ENCODE measurements around the gene CDH20. TPM values are rescaled to one million over a fixed set of nuclear protein-coding genes. Genes with fewer than 3 reads are reported as not detected.

Gene CDH20
- total and polyA plus RNA-seq, 2 donors from 2014 or later, result 0.16 to 0.30 TPM

DNA sequence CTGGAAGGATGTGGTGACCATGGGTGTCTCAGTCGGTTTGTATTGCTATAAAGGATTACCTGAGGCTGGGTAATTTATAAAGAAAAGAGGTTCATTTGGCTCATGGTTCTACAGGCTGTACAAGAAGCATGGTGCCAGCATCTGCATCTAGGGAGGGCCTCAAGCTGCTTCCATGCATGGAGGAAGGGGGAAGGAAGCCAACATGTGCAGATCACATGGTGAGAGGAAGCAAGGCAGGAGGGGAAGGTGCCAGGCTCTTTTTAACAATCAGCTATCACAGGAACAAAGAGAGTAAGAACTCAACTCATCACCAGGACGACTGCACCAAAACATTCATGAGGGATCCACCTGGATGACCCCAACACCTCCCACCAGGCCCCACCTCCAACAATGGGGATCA lies 209.4 kb downstream of the CDH20 start:
- intact Hi-C loops (cut with DNase I), result no loop called here
- no peak overlapping the region for H3K4me3 ChIP-seq (ENCODE audit: low read length in 3 of 3)
- H3K9ac ChIP-seq (ENCODE audit: low read length in 3 of 3), result no peak overlapping the region
- no peaks in the 10 kb centered on the region for H3K27me3 ChIP-seq (ENCODE audit: control insufficient read depth, insufficient read depth, low read length)
- DNase-seq (no peak), FAIRE-seq (no peak)
- H3K9me3 ChIP-seq (ENCODE audit: control insufficient read depth in 2 of 3, insufficient read depth in 1 of 3, low read length in 3 of 3), result no peaks in the 10 kb centered on the region
- H3K36me3 ChIP-seq (ENCODE audit: control insufficient read depth in 2 of 3, insufficient read depth in 3 of 3, low read length in 3 of 3), result no peaks in the 10 kb centered on the region
- peaks cover 0 to 6% (median 2%) of the 10 kb centered on the region in 3 donors for H3K4me1 ChIP-seq (ENCODE audit: control insufficient read depth in 2 of 3, insufficient read depth in 2 of 3, low read depth in 1 of 3, low read length in 3 of 3)
- no peak overlapping the region for H3K27ac ChIP-seq (ENCODE audit: low read depth in 2 of 2, low read length in 2 of 2)
- TF ChIP-seq, protein P1, sequence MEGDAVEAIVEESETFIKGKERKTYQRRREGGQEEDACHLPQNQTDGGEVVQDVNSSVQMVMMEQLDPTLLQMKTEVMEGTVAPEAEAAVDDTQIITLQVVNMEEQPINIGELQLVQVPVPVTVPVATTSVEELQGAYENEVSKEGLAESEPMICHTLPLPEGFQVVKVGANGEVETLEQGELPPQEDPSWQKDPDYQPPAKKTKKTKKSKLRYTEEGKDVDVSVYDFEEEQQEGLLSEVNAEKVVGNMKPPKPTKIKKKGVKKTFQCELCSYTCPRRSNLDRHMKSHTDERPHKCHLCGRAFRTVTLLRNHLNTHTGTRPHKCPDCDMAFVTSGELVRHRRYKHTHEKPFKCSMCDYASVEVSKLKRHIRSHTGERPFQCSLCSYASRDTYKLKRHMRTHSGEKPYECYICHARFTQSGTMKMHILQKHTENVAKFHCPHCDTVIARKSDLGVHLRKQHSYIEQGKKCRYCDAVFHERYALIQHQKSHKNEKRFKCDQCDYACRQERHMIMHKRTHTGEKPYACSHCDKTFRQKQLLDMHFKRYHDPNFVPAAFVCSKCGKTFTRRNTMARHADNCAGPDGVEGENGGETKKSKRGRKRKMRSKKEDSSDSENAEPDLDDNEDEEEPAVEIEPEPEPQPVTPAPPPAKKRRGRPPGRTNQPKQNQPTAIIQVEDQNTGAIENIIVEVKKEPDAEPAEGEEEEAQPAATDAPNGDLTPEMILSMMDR (IDR thresholded peaks at IDR 0.05; ENCODE audit: borderline replicate concordance, extremely low read depth, insufficient read depth), result no peak

GRCh38 chr18:61543518-61543917 lies 210.3 kb downstream of the CDH20 start:
- H3K27me3 ChIP-seq (ENCODE audit: control insufficient read depth, insufficient read depth, low read length), result no peaks in the 10 kb centered on the region
- DNase-seq (no peak), FAIRE-seq (no peak)
- TF ChIP-seq, protein P1 (IDR thresholded peaks at IDR 0.05; ENCODE audit: borderline replicate concordance, extremely low read depth, insufficient read depth), result no peak
- peaks cover 0 to 6% (median 2%) of the 10 kb centered on the region in 3 donors for H3K4me1 ChIP-seq (ENCODE audit: control insufficient read depth in 2 of 3, insufficient read depth in 2 of 3, low read depth in 1 of 3, low read length in 3 of 3)
- no peak overlapping the region for H3K4me3 ChIP-seq (ENCODE audit: low read length in 3 of 3)
- no peaks in the 10 kb centered on the region for H3K9me3 ChIP-seq (ENCODE audit: control insufficient read depth in 2 of 3, insufficient read depth in 1 of 3, low read length in 3 of 3)
- no peaks in the 10 kb centered on the region for H3K36me3 ChIP-seq (ENCODE audit: control insufficient read depth in 2 of 3, insufficient read depth in 3 of 3, low read length in 3 of 3)
- H3K9ac ChIP-seq (ENCODE audit: low read length in 3 of 3), result no peak overlapping the region
- no peak overlapping the region for H3K27ac ChIP-seq (ENCODE audit: low read depth in 2 of 2, low read length in 2 of 2)
- intact Hi-C loops (cut with DNase I), result no loop called here

DNA sequence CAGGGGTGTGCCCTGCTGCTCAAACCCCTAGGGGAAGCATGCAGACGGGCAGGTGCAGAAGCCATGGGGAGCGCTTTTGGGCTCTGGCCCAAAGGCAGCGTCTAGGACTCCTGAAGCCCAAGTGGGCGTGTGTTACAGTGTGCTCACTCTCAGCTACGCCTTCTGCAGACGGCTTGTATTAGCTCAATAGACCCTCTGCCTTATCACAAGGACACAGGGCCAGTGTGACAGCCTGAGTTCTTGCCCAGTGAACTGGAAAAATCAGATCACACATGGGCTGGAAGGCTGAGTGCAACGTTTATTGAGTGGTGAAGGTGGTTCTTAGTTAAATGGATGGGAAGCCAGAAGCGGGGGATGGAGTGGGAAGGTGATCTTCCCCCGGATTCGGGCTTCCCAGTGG lies 210.9 kb downstream of the CDH20 start:
- no peak overlapping the region for H3K9ac ChIP-seq (ENCODE audit: low read length in 3 of 3)
- no peaks in the 10 kb centered on the region for H3K27me3 ChIP-seq (ENCODE audit: control insufficient read depth, insufficient read depth, low read length)
- no peaks in the 10 kb centered on the region for H3K36me3 ChIP-seq (ENCODE audit: control insufficient read depth in 2 of 3, insufficient read depth in 3 of 3, low read length in 3 of 3)
- no peak for DNase-seq
- peaks cover 0 to 6% (median 2%) of the 10 kb centered on the region in 3 donors for H3K4me1 ChIP-seq (ENCODE audit: control insufficient read depth in 2 of 3, insufficient read depth in 2 of 3, low read depth in 1 of 3, low read length in 3 of 3)
- intact Hi-C loops (cut with DNase I), result no loop called here
- H3K9me3 ChIP-seq (ENCODE audit: control insufficient read depth in 2 of 3, insufficient read depth in 1 of 3, low read length in 3 of 3), result no peaks in the 10 kb centered on the region
- no peak overlapping the region for H3K27ac ChIP-seq (ENCODE audit: low read depth in 2 of 2, low read length in 2 of 2)
- no peak overlapping the region for H3K4me3 ChIP-seq (ENCODE audit: low read length in 3 of 3)
- TF ChIP-seq, protein P1 (IDR thresholded peaks at IDR 0.05; ENCODE audit: borderline replicate concordance, extremely low read depth, insufficient read depth), result no peak
- FAIRE-seq, result no peak
